ENCODE results near the gene CARD16. TPM values are rescaled to one million over a fixed set of nuclear protein-coding genes. Genes with fewer than 3 reads are reported as not detected.
A peak's percentile ranks its signal among the peaks of the same experiment; 100 is the strongest.

CARD16 gene
- total RNA-seq, 2 donors from 2014 or later, result 8.0 to 10.8 TPM

DNA sequence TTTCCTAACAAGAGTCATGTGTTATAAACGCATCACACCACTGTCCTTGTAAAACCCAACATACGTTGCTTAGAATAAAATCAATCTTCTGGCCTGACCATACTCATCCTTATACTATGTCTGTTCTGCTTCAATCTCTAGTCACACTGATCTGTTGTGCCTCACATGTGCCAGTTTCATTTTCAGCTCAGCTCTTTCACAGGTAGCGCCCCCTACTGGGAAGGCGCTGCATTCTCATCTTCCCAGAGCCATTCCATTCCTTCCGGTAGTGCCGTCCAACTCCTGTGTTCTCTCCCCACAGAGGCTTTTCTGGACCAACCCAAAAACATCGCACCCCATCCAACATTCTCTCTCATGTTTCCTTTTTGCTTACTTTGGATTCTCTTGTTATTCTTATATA lies 44.3 kb downstream of the CARD16 start:
- no peaks in the 10 kb centered on the region for H3K9me3 Mint-ChIP-seq
- H3K36me3 Mint-ChIP-seq (ENCODE audit: insufficient read depth in 2 of 2), result no peaks in the 10 kb centered on the region
- DNase-seq (peak; percentile 34 to 65), ATAC-seq (replicated peaks in 1 of 2) (peak; percentile 68 to 76)
- no peaks in the 10 kb centered on the region for H3K27me3 Mint-ChIP-seq (ENCODE audit: low read depth)
- H3K27ac Mint-ChIP-seq, result no peak overlapping the region
- H3K4me1 Mint-ChIP-seq (ENCODE audit: low read depth), result peaks cover 7% of the 10 kb centered on the region
- H3K4me3 Mint-ChIP-seq, result no peak overlapping the region

DNA sequence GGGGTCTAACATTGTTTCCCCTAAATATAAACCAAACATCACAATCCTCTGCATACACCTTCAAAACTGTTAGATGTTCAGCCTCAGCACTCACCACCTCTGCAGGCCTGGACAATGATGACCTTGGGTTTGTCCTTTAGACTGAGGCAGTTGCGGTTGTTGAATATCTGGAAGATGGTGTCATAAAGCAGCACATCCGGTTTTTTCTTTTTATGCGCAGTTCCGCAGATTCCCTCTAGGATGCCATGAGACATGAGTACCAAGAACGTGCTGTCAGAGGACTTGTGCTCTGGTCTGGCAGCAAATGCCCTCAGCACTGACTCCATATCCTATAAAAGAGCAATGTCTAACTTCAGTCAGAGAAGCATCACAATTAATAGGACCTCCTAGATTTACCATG lies 45.0 kb downstream of the CARD16 start:
- Mint-ChIP-seq H3K36me3 (ENCODE audit: insufficient read depth in 2 of 2) (no peaks in the 10 kb centered on the region), H3K4me1 (ENCODE audit: low read depth) (peaks cover 7% of the 10 kb centered on the region), H3K27ac (no peak overlapping the region), H3K9me3 (no peaks in the 10 kb centered on the region), H3K27me3 (ENCODE audit: low read depth) (no peaks in the 10 kb centered on the region), H3K4me3 (no peak overlapping the region)
- DNase-seq (peak in 1 of 2 donors; percentile 5), ATAC-seq (replicated peaks in 1 of 2) (no peak)

DNA sequence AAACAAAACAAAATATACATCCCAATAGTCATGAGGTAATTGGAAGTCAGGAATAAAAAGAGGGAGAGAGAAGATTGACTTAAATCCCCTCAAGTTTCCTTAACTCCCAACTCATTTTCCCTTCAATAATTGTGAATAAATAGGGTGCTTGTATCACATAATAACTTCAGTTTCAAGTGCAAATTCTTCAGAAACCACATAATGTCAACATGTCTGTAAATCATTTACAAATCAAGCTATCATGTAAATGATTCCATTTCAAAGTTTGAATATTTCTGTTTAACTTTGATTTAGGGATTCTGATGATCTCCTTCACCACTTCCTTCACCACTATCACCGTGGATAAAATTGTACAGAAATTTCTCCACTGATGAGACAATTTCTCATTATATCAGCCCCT lies 45.4 kb downstream of the CARD16 start:
- H3K4me3 Mint-ChIP-seq, result no peak overlapping the region
- H3K27me3 Mint-ChIP-seq (ENCODE audit: low read depth), result no peaks in the 10 kb centered on the region
- no peak for DNase-seq
- H3K9me3 Mint-ChIP-seq, result no peaks in the 10 kb centered on the region
- H3K36me3 Mint-ChIP-seq (ENCODE audit: insufficient read depth in 2 of 2), result no peaks in the 10 kb centered on the region
- no peak overlapping the region for H3K27ac Mint-ChIP-seq
- peaks cover 7% of the 10 kb centered on the region for H3K4me1 Mint-ChIP-seq (ENCODE audit: low read depth)
- ATAC-seq (replicated peaks in 1 of 2), result no peak

DNA sequence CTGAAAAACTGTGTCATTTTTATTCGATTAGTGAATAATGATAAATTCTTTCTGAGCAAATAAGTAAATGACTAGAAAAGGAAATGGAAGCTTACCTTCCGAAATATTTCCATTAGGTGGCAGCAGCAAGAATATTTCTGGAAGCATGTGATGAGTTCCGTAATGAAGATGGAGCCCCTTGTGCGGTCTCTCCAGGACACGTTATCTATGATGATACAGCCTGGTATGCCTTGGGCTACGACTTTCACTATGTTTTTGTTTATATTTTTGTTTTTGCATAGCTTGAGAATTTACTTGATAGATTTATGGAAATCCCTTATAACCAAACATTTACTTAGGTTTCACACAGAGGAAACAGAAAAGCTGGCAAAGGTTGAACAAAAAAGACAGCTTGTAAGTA lies 47.8 kb downstream of the CARD16 start:
- DNase-seq (no peak), ATAC-seq (replicated peaks in 1 of 2) (no peak)
- Mint-ChIP-seq H3K4me3 (no peak overlapping the region), H3K36me3 (ENCODE audit: insufficient read depth in 2 of 2) (peaks cover 0 to 2% of the 10 kb centered on the region in 2 donors), H3K9me3 (peaks cover 3 to 4% of the 10 kb centered on the region in 2 donors), H3K27ac (no peak overlapping the region), H3K4me1 (ENCODE audit: low read depth) (peaks cover 7% of the 10 kb centered on the region), H3K27me3 (ENCODE audit: low read depth) (no peaks in the 10 kb centered on the region)

DNA sequence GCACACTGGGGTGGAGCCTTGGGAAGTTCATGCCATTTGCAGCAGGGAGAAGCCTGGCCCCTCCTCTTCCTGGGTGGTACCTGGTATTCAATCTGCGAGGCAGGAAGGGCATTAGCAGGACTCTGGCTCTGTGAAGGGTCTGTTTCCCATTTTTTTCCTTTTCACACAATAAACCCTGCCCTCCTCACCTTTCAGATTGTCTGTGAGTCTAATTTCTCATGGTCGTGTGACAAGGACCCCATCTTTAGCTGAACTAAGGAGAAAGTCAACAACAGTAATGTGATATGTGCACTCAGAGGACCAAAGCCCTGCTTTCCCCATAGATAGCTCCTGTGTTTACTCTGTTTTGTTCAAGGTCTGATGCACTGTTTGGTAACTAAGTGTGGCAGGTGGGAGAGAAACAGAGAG lies 50.1 kb downstream of the CARD16 start:
- no peak for ATAC-seq (replicated peaks in 1 of 2)
- H3K4me3 Mint-ChIP-seq, result no peak overlapping the region
- peaks cover 0 to 2% of the 10 kb centered on the region in 2 donors for H3K36me3 Mint-ChIP-seq (ENCODE audit: insufficient read depth in 2 of 2)
- no peak for DNase-seq
- H3K27ac Mint-ChIP-seq, result no peak overlapping the region
- H3K9me3 Mint-ChIP-seq, result peaks cover 3 to 4% of the 10 kb centered on the region in 2 donors
- no peaks in the 10 kb centered on the region for H3K4me1 Mint-ChIP-seq (ENCODE audit: low read depth)
- H3K27me3 Mint-ChIP-seq (ENCODE audit: low read depth), result no peaks in the 10 kb centered on the region

DNA sequence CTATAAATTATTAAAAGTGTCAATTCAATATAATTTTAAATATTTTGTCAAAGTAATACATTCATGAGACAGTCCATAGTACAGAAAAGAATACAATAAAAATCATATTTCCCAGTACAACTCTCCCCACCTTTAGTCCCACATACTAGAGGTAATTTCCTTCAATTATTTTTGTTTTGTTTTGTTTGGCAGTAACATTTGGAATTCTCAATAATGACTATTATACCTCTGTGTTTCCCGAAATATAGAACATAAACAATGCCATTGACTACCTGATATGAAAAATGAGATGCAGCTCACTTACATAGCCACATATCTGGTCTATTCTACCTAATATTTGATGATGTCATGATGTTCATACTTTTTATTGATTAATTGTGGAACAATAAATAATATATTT lies 52.4 kb downstream of the CARD16 start:
- DNase-seq, result no peak
- peaks cover 5 to 6% of the 10 kb centered on the region in 2 donors for H3K9me3 Mint-ChIP-seq
- H3K27ac Mint-ChIP-seq, result no peak overlapping the region
- peaks cover 0 to 4% of the 10 kb centered on the region in 2 donors for H3K36me3 Mint-ChIP-seq (ENCODE audit: insufficient read depth in 2 of 2)
- ATAC-seq (replicated peaks in 1 of 2), result no peak
- no peaks in the 10 kb centered on the region for H3K27me3 Mint-ChIP-seq (ENCODE audit: low read depth)
- H3K4me1 Mint-ChIP-seq (ENCODE audit: low read depth), result no peaks in the 10 kb centered on the region
- no peak overlapping the region for H3K4me3 Mint-ChIP-seq

DNA sequence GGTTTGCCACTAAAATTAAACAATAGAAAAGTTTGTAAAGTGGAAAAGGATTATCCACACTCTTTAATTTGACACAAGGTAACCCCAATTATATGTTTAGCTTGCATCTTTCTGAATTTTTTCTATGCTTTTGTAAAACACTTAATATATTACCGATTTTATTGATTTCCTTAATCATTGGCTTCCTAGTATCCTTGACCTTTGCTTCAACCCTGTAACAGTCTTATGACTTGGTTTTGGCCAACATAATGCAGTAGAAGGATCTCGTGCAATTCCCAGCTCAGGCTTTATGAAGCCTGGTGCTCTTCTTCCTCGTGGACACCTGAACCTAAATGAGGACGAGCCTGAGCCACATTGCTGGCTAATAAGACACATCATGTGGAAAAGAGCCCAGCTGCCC lies 53.1 kb downstream of the CARD16 start:
- Mint-ChIP-seq H3K4me3 (no peak overlapping the region), H3K27ac (no peak overlapping the region), H3K36me3 (ENCODE audit: insufficient read depth in 2 of 2) (peaks cover 0 to 6% of the 10 kb centered on the region in 2 donors), H3K27me3 (ENCODE audit: low read depth) (no peaks in the 10 kb centered on the region), H3K9me3 (peaks cover 5 to 6% of the 10 kb centered on the region in 2 donors), H3K4me1 (ENCODE audit: low read depth) (no peaks in the 10 kb centered on the region)
- DNase-seq, result no peak
- ATAC-seq (replicated peaks in 1 of 2), result no peak

Other genes with a start within 250 kb of the CARD16 start
- under 1 TPM in 1 of 2 donors, not detected in 1; 0.31 TPM for gene CASP12, start 146.9 kb downstream of the CARD16 start, total RNA-seq
- 10 to 100 TPM; 43.6 to 60.6 TPM for gene CASP4, start 76.8 kb downstream of the CARD16 start, total RNA-seq
- not detected for gene CASP5, start 22.2 kb downstream of the CARD16 start, total RNA-seq
- 10 to 100 TPM; 20.4 to 23.9 TPM for gene CASP1, start 10.2 kb downstream of the CARD16 start, total RNA-seq
- not detected for gene CARD18, start 94.4 kb upstream of the CARD16 start, total RNA-seq

All from activated T-cell treated with anti-CD3 and anti-CD28 coated beads, Interleukin-2, amount 50 U/mL, for 72 hours (primary cell).